Lung (tissue), 12 donors: ENCODE measurements around the gene PEPD. TPM values are rescaled to one million over a fixed set of nuclear protein-coding genes. Genes with fewer than 3 reads are reported as not detected.

ENCODE experiments used
- ATAC-seq: fragments of 200-7000 bp; cut with Tn5 transposase; one replicate; pipeline ENCODE4 v1.9.1; 2020; ENCODE audit warnings: moderate number of reproducible peaks; ENCODE audit not compliant: insufficient read depth, low FRiP score
- DNase-seq, 3 donors: peaks; one replicate each; pipeline ENCODE4 v3.0.0-alpha.2; 2013 to 2017
- H3K27ac ChIP-seq, 2 donors: one replicate each; pipeline ENCODE4 v1.5.1; 2013; ENCODE audit warnings: mild to moderate bottlenecking in 2 of 2, moderate library complexity in 2 of 2, control low read depth in 1 of 2, inconsistent platforms in 1 of 2, low read depth in 1 of 2, low read length in 1 of 2
- H3K27me3 ChIP-seq, 3 donors: one replicate each; pipeline ENCODE4 v1.5.1; 2013; ENCODE audit warnings: low read length in 2 of 3; ENCODE audit not compliant: control insufficient read depth in 3 of 3, insufficient read depth in 3 of 3
- H3K36me3 ChIP-seq, 4 donors: one replicate each; pipeline ENCODE4 v1.5.1; 2013; ENCODE audit warnings: low read length in 4 of 4, mild to moderate bottlenecking in 1 of 4, moderate library complexity in 1 of 4; ENCODE audit not compliant: control insufficient read depth in 4 of 4, insufficient read depth in 4 of 4
- H3K4me1 ChIP-seq, 5 donors: one replicate each; pipeline ENCODE4 v1.5.1; 2013; ENCODE audit warnings: low read length in 5 of 5, mild to moderate bottlenecking in 2 of 5, moderate library complexity in 1 of 5; ENCODE audit not compliant: control insufficient read depth in 5 of 5, insufficient read depth in 5 of 5
- H3K4me3 ChIP-seq: one replicate; pipeline ENCODE4 v1.5.1; 2013; ENCODE audit warnings: mild to moderate bottlenecking, control low read depth, moderate library complexity
- H3K9ac ChIP-seq, 2 donors: one replicate each; pipeline ENCODE4 v1.5.1; 2013; ENCODE audit warnings: low read length in 2 of 2, control low read depth in 1 of 2; ENCODE audit not compliant: insufficient read depth in 1 of 2
- H3K9me3 ChIP-seq, 4 donors: one replicate each; pipeline ENCODE4 v1.5.1; 2013; ENCODE audit warnings: low read length in 3 of 4, mild to moderate bottlenecking in 1 of 4, moderate library complexity in 1 of 4; ENCODE audit not compliant: control insufficient read depth in 4 of 4, insufficient read depth in 3 of 4
- CTCF ChIP-seq: IDR thresholded peaks from 2 replicates; pipeline ENCODE4 v1.5.1; 2012; ENCODE audit warnings: mild to moderate bottlenecking; ENCODE audit errors: control extremely low read depth, extremely low read depth
- WGBS, 2 donors: extraction: QIAGEN DNeasy Blood & Tissue Kit; methylation state at CpG; one replicate each; pipeline ENCODE4 v1.1.7; 2013; 5-methylcytosine and 5-hydroxymethylcytosine counted together
- polyA plus RNA-seq, 2 donors: library from polyadenylated mRNA; stranded (reverse); fragments of 200-250 nt; gene quantifications; one replicate each; pipeline ENCODE4 v1.2.1, GENCODE V29; 2013
- total RNA-seq, 2 donors: library from RNA; depleted of rRNA in 1 of 2; stranded (reverse); fragments of >200 nt in 1 of 2; gene quantifications; one replicate each; pipeline ENCODE4 v1.2.1, GENCODE V29; 2014 to 2021
- donor health status: control.
- donor health status: control.
- donor health status: Bipolar disorder and iron deficiency.
- donor health status: healthy.
- donor health status: DM: yes; HTN: yes; CAD: no.

The PEPD gene
- total and polyA plus RNA-seq, 4 donors = 29.6 to 88.2 (median 73.4) TPM

GRCh38 chr19:33490041-33490451, 31.5 kb downstream of the PEPD start:
- H3K4me3 ChIP-seq = no peak overlapping the region
- WGBS, 2 donors = 90 to 94% methylated on average over 9 of the region's 9 CpGs
- no peak overlapping the region for H3K27ac ChIP-seq
- peaks cover 0 to 1% (median 0%) of the 10 kb centered on the region in 5 donors for H3K4me1 ChIP-seq
- H3K36me3 ChIP-seq = peaks cover 0 to 15% (median 0%) of the 10 kb centered on the region in 4 donors
- DNase-seq = peak in 1 of 3 donors; percentile 7
- no peak for TF ChIP-seq CTCF
- no peaks in the 10 kb centered on the region for H3K27me3 ChIP-seq
- no peak for ATAC-seq
- peaks cover 0 to 2% (median 0%) of the 10 kb centered on the region in 4 donors for H3K9me3 ChIP-seq
- no peak overlapping the region for H3K9ac ChIP-seq

- no peak for ATAC-seq
- Histone ChIP-seq H3K36me3 (peaks cover 0 to 15% (median 0%) of the 10 kb centered on the region in 4 donors), H3K27ac (no peak overlapping the region), H3K27me3 (no peaks in the 10 kb centered on the region), H3K9ac (no peak overlapping the region), H3K9me3 (peaks cover 0 to 6% (median 0%) of the 10 kb centered on the region in 4 donors), H3K4me1 (peaks cover 0 to 1% (median 0%) of the 10 kb centered on the region in 5 donors), H3K4me3 (no peak overlapping the region)
- TF ChIP-seq CTCF = no peak
- 93 to 96% methylated on average over 7 to 8 of the region's 8 CpGs for WGBS, 2 donors
- peak in 1 of 3 donors; percentile 4 for DNase-seq
These were observed 32.8 kb downstream of the PEPD start for GRCh38 chr19:33488826-33489225.

- 89 to 93% methylated on average over 16 of the region's 16 CpGs for WGBS, 2 donors
- Histone ChIP-seq H3K27ac (no peak overlapping the region), H3K9me3 (peaks cover 0 to 11% (median 3%) of the 10 kb centered on the region in 4 donors), H3K27me3 (no peaks in the 10 kb centered on the region), H3K36me3 (peaks cover 0 to 15% (median 0%) of the 10 kb centered on the region in 4 donors), H3K4me1 (peaks cover 0 to 1% (median 0%) of the 10 kb centered on the region in 5 donors), H3K9ac (no peak overlapping the region), H3K4me3 (no peak overlapping the region)
- no peak for TF ChIP-seq CTCF
- DNase-seq (peak in 1 of 3 donors; percentile 11), ATAC-seq (no peak)
These were observed 33.4 kb downstream of the PEPD start for GRCh38 chr19:33487901-33488800.
